22Rv1 (cell line): ENCODE data around the gene LMF2.

Experiments
- H3K27ac ChIP-seq: fragments of 450-650 bp; 2 replicates; pipeline ENCODE4 v1.5.1; 2017
- CTCF ChIP-seq: fragments of 450-650 bp; IDR thresholded peaks from 2 replicates; pipeline ENCODE4 v1.5.1; 2017; ENCODE audit warnings: mild to moderate bottlenecking
- ZFX ChIP-seq: fragments of 450-650 bp; IDR thresholded peaks from 2 replicates; pipeline ENCODE4 v1.6.1; 2017; ENCODE audit warnings: antibody characterized with exemption, borderline replicate concordance

The LMF2 gene

GRCh38 chr22:50454556-50455075, 52.9 kb downstream of the LMF2 start:
- TF ChIP-seq ZFX (no peak), CTCF (no peak)
- no peak overlapping the region for H3K27ac ChIP-seq
